ENCODE results near the gene HPX.

HPX gene

DNA sequence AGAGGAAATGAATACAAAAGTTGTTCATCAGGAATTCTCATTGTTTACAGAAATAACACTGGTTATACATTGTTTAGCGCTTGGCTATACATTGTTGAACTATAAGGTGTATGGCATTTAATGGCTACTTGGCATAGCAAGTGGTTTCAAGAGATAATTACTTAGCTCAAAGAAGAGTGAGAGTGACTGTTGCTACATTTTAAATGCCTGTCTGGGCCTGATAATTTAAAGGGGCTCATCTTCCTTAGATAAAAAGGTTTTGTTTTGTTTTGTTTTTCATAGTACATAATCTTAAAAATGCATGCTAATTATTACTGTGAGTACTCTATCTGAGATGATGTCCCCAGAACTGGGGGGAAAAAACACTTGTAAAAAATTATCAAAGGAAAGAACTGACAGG, 52.0 kb downstream of the HPX start:
- DNase-seq = no peak

DNA sequence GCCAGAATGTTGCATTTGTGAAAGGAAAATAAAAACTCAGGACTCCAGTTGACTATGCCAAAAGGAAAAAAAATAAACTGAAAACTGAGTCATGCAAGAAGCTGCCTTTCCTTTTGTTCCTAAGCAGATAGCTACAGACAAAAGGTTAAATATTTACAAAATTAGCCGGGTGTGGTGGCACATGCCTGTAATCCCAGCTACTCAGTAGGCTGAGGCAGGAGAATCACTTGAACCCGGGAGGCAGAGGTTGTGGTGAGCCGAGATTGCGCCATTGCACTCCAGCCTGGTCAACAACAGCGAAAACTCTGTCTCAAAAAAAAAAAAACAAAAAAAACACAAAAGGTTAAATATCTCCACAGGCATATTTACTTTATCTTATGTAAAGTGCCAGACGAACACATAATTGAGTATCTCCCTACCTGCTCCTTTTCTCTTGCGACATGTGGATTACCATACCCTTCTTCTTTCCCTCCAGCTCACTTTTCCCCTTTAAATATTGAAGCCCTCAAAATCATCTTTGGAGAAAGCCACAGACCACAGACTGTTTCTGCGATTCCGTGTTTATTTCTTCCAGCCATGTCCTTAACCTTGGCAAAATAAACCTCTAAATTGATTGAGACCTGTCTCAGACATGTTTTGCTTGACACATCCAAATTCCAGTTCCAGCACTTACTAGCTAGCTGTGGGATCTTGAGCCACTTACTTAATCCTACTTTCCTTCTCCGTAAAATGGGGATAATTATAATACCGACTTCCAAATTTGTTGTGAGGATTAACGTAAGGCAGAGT, 52.8 kb downstream of the HPX start:
- no peak for DNase-seq

DNA sequence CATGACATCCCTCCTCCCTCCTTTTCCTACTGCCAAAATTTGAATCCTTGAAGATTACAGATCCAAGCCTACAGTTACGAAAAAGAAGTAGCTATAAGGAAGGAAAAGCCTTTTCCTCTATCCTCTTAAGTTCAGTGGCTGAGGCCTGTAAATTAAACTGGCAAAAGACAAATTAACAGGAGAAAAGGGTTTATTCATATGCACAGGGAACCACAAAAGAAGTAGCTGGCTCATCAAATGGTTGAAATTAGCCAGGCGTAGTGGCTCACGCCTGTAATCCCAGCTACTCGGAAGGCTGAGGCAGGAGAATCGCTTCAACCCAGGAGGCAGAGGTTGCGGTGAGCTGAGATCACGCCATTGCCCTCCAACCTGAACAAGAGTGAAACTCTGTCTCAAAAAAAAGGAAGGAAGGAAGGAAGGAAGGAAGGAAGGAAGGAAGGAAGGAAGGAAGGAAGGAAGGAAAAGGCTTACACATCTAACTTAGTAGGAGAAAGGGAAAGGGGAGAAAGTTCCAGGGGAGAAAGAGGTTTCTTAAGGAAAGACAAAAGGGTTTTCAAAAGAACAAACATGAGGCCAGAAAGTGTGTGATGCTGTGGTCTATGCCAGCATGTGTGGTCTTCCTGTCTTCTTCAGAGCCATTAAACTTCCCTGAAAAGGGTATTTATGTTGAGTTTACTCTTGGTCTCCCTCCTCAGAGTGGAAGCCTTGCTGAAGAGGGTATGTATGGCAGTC, 55.6 kb downstream of the HPX start:
- DNase-seq = no peak

Data from NCI-H1092 treated with DMSO at 0.1 percent for 48 hours (cell line).